Measurements from ENCODE around the gene MRPS22. TPM values are rescaled to one million over a fixed set of nuclear protein-coding genes. Genes with fewer than 3 reads are reported as not detected.
A peak's percentile ranks its signal among the peaks of the same experiment; 100 is the strongest.

The MRPS22 gene
- 38.6 and 79.2 TPM in 2 replicates for total RNA-seq (2011; cell fraction: chromatin; rRNA removed; ENCODE audit: low replicate concordance)
- total RNA-seq (2011; cell fraction: nucleolus; rRNA removed): 28.6 and 29.9 TPM in 2 replicates
- total RNA-seq (2011; cell fraction: nucleoplasm; rRNA removed): 45.2 and 53.5 TPM in 2 replicates
- 193 and 237 TPM in 2 replicates for total RNA-seq (2014; rRNA removed)
- 202 and 232 TPM in 2 replicates for total RNA-seq (2014; rRNA removed; fragmentation: Illumina TruSeq; extraction: Trizol)
- 216 and 229 TPM in 2 replicates for total RNA-seq (2015; rRNA removed; fragmentation: Illumina TruSeq; extraction: Trizol)
- 148 and 159 TPM in 2 replicates for total RNA-seq (2021)
- 131 and 189 TPM in 2 replicates for polyA plus RNA-seq (2011; rRNA removed)
- polyA plus RNA-seq (2011; cell fraction: cytosol; rRNA removed): 101 TPM in 2 replicates
- polyA plus RNA-seq (2011; cell fraction: nucleus; rRNA removed): 42.1 and 51.3 TPM in 2 replicates
- 100 and 122 TPM in 2 replicates for polyA plus RNA-seq (2012)
- 197 and 219 TPM in 2 replicates for polyA plus RNA-seq (2014; fragmentation: Illumina TruSeq; extraction: Trizol)
- 100 to 1,000 TPM; 330 to 397 TPM for polyA plus RNA-seq (2014; fragmentation: Nextera tagmentation; extraction: Ambion mirVana)
- 233 and 261 TPM in 2 replicates for polyA plus RNA-seq (2014; rRNA removed)
- 157 and 168 TPM in 2 replicates for polyA minus RNA-seq (2011; rRNA and poly(A)+ RNA removed)
- 36.2 and 63.4 TPM in 2 replicates for polyA minus RNA-seq (2011; cell fraction: cytosol; rRNA and poly(A)+ RNA removed)
- 37.8 and 82.5 TPM in 2 replicates for polyA minus RNA-seq (2011; cell fraction: nucleus; rRNA and poly(A)+ RNA removed)
- Bru-seq, nascent RNA: percentile 49 among the genes with signal in this experiment
- percentile 48 among the genes with signal in this experiment for BruChase-seq, experiment 1, labeled RNA remaining after a 2-hour chase
- BruChase-seq, experiment 2, labeled RNA remaining after a 6-hour chase: percentile 51 among the genes with signal in this experiment
- long read RNA-seq, experiment 1, transcript MRPS22-202 (8 exons, 1,099 nt): minor isoform, 34 of 415 reads
- long read RNA-seq, experiment 1, transcript MRPS22-201 (8 exons, 1,120 nt): major isoform, 299 of 415 reads
- long read RNA-seq, experiment 1, transcript MRPS22-205 (8 exons, 1,065 nt): minor isoform, 5 of 415 reads
- long read RNA-seq, experiment 1, partial matches to known transcripts: 15 of 415 reads
- long read RNA-seq, experiment 1, other reads (novel, unspliced or antisense): 57 of 415 reads
- long read RNA-seq, experiment 2, transcript MRPS22-202 (8 exons, 1,099 nt): minor isoform, 21 of 191 reads
- long read RNA-seq, experiment 2, transcript MRPS22-201 (8 exons, 1,120 nt): major isoform, 120 of 191 reads
- long read RNA-seq, experiment 2, partial matches to known transcripts: 18 of 191 reads
- long read RNA-seq, experiment 2, other reads (novel, unspliced or antisense): 27 of 191 reads
- long read RNA-seq, experiment 3, transcript MRPS22-201 (8 exons, 1,120 nt): major isoform, 166 of 214 reads
- long read RNA-seq, experiment 3, transcript MRPS22-202 (8 exons, 1,099 nt): minor isoform, 29 of 214 reads
- long read RNA-seq, experiment 3, partial matches to known transcripts: 6 of 214 reads
- long read RNA-seq, experiment 3, other reads (novel, unspliced or antisense): 10 of 214 reads

GRCh38 chr3:139343895-139344856, at the start of gene MRPS22:
MRPS22 (plus strand) TSS chr3:139344020; CDS start chr3:139344027, 7 bp downstream.
- H3K4me3 ChIP-seq: peak within 1 kb of the TSS; percentile 80
- H3K27ac ChIP-seq (ENCODE audit: extremely low read depth, low read depth, low read length): peak within 1 kb of the TSS; percentile 90
- peak within 1 kb of the TSS; percentile 97 to 99 for H3K9ac ChIP-seq (ENCODE audit: insufficient read depth in 1 of 2, low read depth in 2 of 2, low read length in 2 of 2)
- H2AFZ ChIP-seq (ENCODE audit: low read depth, low read length): peak within 1 kb of the TSS; percentile 95
- DNase-seq (ENCODE audit: extremely low read depth in 1 of 4, low spot score in 3 of 4) (peak; percentile 78 to 94 (median 85)), ATAC-seq (peak; percentile 88), FAIRE-seq (peak; percentile 86)
- WGBS (ENCODE audit: insufficient coverage, low coverage, missing lambda C conversion rate): under 1% methylated on average over 37 of the region's 37 CpGs
- H3K4me1 ChIP-seq (replicated peaks in 1 of 2; ENCODE audit: control insufficient read depth in 2 of 2, insufficient read depth in 2 of 2, low read length in 2 of 2): peaks cover 22 to 39% of the 10 kb centered on the region in 2 experiments
- ChIA-PET POLR2A (interaction anchor here (0.7 to 3.7 kb wide), 6 partner anchors 9 to 99 kb away, joined by 3 to 15 read pairs (median 4); no protein-coding TSS in a partner anchor), CTCF (ENCODE audit: low intra/inter-chr PET ratio) (no interaction called here)
- H3K27me3 ChIP-seq (ENCODE audit: control insufficient read depth in 2 of 2, insufficient read depth in 2 of 2, low read length in 2 of 2): no peaks in the 10 kb centered on the region
- no TSS peak for BruUV-seq (replicated peaks)
- peaks cover 41% of the 10 kb centered on the region for H3K36me3 ChIP-seq (ENCODE audit: control insufficient read depth, insufficient read depth, low read length)
- in situ Hi-C loops (cut with MboI) (no loop called here), intact Hi-C loops (cut with micrococcal nuclease) (no loop called here)
- H3K9me3 ChIP-seq (replicated peaks; ENCODE audit: control insufficient read depth, insufficient read depth, low read depth, low read length): no peaks in the 10 kb centered on the region
- peak within 1 kb of the TSS; percentile 99 for H3K4me2 ChIP-seq (ENCODE audit: insufficient read depth, low read length)
- H3K9me1 ChIP-seq (ENCODE audit: control insufficient read depth, insufficient read depth, low read length): peaks cover 3% of the 10 kb centered on the region
- no peaks in the 10 kb centered on the region for H4K20me1 ChIP-seq (replicated peaks; ENCODE audit: control insufficient read depth, insufficient read depth, low read length)
- peaks cover 50% of the 10 kb centered on the region for H3K79me2 ChIP-seq (ENCODE audit: control insufficient read depth, insufficient read depth, low read length)
- TF ChIP-seq ARID2 (IDR thresholded peaks at IDR 0.05) (no peak), BCLAF1 (IDR thresholded peaks at IDR 0.05; ENCODE audit: borderline replicate concordance in 1 of 2, control insufficient read depth in 1 of 2, low read depth in 2 of 2, low read length in 1 of 2) (peak in 1 of 2 experiments; percentile 63; a peak in 1 of 4 replicates)
